ENCODE measurements around the gene STK10.

STK10 gene

DNA sequence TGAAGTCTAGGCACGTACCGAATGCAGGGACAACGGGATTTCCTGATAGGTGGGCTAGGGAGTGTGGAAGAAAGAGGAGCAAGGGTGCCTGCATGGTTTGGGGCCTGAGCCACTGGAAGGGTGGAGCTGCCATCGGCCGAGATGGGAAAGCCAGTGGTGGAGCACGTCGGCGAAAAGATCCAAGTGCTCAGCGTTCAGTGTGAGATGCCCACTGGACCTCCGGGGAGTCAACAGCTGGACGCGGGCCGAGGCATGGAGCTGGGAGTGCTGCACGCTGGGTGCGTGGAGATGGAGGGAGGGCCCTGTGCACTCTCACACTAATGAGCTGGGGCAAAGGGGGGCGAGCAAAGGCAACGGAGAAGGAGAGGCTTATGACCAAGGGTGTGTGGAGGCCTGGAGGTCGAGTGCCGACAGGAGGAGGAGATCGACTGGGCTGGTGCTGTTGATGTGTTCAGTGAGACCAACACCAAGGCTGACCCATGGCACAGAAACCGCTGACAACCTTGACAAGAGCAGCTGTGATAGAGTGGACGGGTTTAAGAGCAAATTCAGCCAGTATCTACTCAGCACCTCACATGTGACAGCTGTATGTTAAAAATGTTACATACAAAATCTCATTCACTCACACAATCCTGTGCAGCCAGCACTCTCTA, 85.7 kb downstream of the STK10 start:
- TF ChIP-seq, protein P1, sequence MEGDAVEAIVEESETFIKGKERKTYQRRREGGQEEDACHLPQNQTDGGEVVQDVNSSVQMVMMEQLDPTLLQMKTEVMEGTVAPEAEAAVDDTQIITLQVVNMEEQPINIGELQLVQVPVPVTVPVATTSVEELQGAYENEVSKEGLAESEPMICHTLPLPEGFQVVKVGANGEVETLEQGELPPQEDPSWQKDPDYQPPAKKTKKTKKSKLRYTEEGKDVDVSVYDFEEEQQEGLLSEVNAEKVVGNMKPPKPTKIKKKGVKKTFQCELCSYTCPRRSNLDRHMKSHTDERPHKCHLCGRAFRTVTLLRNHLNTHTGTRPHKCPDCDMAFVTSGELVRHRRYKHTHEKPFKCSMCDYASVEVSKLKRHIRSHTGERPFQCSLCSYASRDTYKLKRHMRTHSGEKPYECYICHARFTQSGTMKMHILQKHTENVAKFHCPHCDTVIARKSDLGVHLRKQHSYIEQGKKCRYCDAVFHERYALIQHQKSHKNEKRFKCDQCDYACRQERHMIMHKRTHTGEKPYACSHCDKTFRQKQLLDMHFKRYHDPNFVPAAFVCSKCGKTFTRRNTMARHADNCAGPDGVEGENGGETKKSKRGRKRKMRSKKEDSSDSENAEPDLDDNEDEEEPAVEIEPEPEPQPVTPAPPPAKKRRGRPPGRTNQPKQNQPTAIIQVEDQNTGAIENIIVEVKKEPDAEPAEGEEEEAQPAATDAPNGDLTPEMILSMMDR (IDR thresholded peaks at IDR 0.05; ENCODE audit: low read depth, low read length, missing control alignments): no peak
- DNase-seq (ENCODE audit: low read depth): no peak
- in situ Hi-C loops (cut with HindIII; ENCODE audit: low sequenced_read_pairs): no loop called here
- no peak overlapping the region for H3K4me3 ChIP-seq (ENCODE audit: low read depth, low read length)

DNA sequence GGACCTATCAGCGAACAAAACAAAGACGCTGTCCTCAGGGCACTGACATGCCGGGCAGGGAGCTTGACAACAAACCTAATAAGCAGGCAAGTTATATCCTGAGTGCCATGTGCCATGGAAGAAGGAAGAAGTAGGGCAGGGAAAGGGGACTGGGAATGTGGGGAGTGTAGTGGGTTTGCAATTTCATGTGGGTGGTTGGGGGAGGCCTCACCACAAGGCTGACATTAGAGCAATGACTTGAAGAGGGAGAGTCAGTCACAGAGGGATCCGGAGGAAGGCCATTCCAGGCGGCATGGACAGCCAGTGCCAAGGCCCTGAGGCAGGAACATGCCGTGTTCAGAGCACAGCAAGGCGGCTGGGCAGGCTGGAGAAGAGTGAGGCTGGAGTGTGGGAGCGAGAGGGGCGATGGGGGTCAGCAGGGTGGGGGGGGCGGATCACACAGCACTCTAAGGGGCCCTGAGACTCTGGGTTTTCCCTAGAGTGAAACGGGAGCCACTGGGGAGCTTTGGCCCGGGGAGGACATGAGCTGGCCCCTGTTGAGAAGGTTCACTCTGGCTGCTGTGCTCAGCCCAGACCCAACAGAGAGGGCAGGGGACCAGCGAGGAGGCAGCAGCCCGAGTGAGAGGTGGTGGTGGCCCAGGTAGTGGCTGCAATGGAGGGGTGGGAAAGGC, 86.3 kb downstream of the STK10 start:
- no peak for DNase-seq (ENCODE audit: low read depth)
- no peak overlapping the region for H3K4me3 ChIP-seq (ENCODE audit: low read depth, low read length)
- in situ Hi-C loops (cut with HindIII; ENCODE audit: low sequenced_read_pairs): no loop called here
- TF ChIP-seq, protein P1 (IDR thresholded peaks at IDR 0.05; ENCODE audit: low read depth, low read length, missing control alignments): no peak

DNA sequence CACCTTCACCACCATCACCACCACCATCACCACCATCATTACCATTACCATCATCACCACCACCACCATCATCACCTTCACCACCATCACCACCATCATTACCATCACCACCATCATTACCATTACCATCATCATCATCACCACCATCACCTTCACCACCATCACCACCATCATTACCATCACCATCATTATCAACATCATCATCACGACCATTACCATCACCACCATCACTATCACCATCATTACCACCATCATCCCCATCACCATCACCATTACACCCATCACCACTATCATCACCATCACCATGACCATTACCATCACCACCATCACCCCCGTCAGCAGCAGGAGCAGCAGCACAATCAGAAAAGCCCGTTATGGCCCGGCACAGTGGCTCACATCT, 89.1 kb downstream of the STK10 start:
- DNase-seq (ENCODE audit: low read depth): no peak
- no peak overlapping the region for H3K4me3 ChIP-seq (ENCODE audit: low read depth, low read length)
- TF ChIP-seq, protein P1 (IDR thresholded peaks at IDR 0.05; ENCODE audit: low read depth, low read length, missing control alignments): no peak
- in situ Hi-C loops (cut with HindIII; ENCODE audit: low sequenced_read_pairs): no loop called here

DNA sequence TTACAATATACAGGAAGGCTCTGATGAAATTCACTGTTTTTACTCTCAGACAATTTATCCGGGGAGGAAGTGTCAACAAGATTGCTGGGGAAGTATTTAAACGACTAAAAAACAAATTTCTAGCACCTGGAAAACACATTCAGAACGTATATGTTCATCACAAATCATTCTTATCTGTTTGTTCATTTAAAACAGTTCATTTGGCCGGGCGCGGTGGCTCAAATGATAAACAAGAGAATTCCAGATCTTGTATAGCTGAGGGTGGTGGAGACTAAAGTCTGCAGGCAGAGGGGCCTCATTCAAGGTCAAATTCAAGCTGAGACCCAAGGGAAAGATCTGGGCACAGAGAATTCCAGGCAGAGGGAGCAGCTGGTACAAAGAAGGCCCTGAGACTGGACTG, 90.0 kb downstream of the STK10 start:
- no peak for DNase-seq (ENCODE audit: low read depth)
- in situ Hi-C loops (cut with HindIII; ENCODE audit: low sequenced_read_pairs): no loop called here
- TF ChIP-seq, protein P1 (IDR thresholded peaks at IDR 0.05; ENCODE audit: low read depth, low read length, missing control alignments): no peak
- H3K4me3 ChIP-seq (ENCODE audit: low read depth, low read length): no peak overlapping the region

DNA sequence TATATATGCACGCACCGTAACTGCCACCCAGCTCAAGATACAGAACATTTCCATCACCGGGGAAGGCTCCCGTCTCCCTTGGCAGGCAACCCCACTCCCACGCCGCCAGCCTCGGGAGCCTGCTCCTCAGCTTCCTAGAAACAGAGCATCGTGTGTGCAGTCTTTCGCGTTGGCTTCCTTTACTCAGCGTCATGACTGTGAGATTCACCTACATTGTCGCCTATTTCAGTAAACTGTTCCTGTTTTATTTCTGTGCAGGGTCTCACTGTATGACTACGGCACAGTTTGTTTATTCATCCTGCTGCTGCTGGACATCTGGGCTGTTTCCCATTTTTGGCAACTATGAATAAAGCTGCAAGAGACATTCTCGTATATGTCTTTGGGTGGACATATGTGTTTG, 90.7 kb downstream of the STK10 start:
- DNase-seq (ENCODE audit: low read depth): no peak
- TF ChIP-seq, protein P1 (IDR thresholded peaks at IDR 0.05; ENCODE audit: low read depth, low read length, missing control alignments): no peak
- H3K4me3 ChIP-seq (ENCODE audit: low read depth, low read length): no peak overlapping the region
- in situ Hi-C loops (cut with HindIII; ENCODE audit: low sequenced_read_pairs): no loop called here

DNA sequence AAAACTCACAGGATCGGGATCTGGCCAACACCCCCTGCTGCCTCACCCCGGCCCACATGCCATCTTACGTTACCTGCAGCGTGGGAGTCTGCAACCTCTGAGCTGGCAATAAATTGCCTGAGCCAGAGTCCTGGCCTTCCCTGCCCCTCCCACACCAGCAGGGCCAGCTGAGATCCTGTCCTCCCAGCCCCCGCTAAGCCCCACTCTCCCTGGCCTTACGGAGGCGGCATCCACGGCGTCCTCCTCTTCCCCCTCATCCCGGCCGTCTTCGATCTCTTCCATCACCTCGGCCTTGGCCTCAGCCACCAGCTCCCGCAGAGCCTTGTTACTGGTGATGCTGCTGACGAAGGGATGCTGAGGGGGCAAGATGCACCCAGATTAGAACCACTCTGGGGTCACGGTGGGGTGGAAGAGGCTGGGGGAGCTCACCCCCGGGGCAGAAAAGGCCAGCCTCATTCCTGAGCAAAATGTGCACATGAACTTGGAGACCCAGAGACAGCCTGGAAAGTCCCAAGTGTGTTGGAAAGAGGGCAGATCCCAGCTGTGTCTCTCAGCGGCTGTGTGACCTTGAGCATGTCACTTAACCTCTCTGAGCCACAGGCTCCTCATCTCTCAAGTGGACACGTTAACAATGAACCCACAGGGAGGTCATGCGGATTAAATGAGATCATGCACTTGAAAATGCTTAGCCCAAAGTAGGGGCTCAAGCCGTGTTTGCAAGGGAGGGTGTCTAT, 91.7 kb downstream of the STK10 start:
- DNase-seq (ENCODE audit: low read depth): no peak
- in situ Hi-C loops (cut with HindIII; ENCODE audit: low sequenced_read_pairs): no loop called here
- TF ChIP-seq, protein P1 (IDR thresholded peaks at IDR 0.05; ENCODE audit: low read depth, low read length, missing control alignments): no peak
- no peak overlapping the region for H3K4me3 ChIP-seq (ENCODE audit: low read depth, low read length)

Measured in astrocyte of the cerebellum (primary cell).